Measurements from ENCODE around the gene NKPD1.

- no peak for TF ChIP-seq POLR2A (IDR thresholded peaks at IDR 0.05)
- TF ChIP-seq CTCF (IDR thresholded peaks at IDR 0.05): no peak
- no peak for TF ChIP-seq EP300 (IDR thresholded peaks at IDR 0.05)
Observed at GRCh38 chr19:45168767-45169351, 8.1 kb upstream of the NKPD1 start.
